CMK (cell line): Measurements from ENCODE around the gene MGMT.

Experiments
- DNase-seq: peaks from one replicate; pipeline ENCODE4 v3.0.0-alpha.2; 2010; ENCODE audit warnings: low read depth

Gene MGMT

GRCh38 chr10:129624526-129624925 lies 157.5 kb downstream of the MGMT start:
- DNase-seq, result no peak

- DNase-seq, result no peak
Measured at GRCh38 chr10:129626309-129626708, 159.3 kb downstream of the MGMT start.

GRCh38 chr10:129626796-129627435 lies 159.9 kb downstream of the MGMT start:
- no peak for DNase-seq

GRCh38 chr10:129627442-129627841 lies 160.4 kb downstream of the MGMT start:
- no peak for DNase-seq

- no peak for DNase-seq
Measured at GRCh38 chr10:129628823-129629222, 161.8 kb downstream of the MGMT start.

- DNase-seq, result no peak
Measured at GRCh38 chr10:129629911-129630310, 162.9 kb downstream of the MGMT start.

- no peak for DNase-seq
Measured at GRCh38 chr10:129631006-129631405, 164.0 kb downstream of the MGMT start.

- no peak for DNase-seq
Measured at GRCh38 chr10:129631870-129632623, 165.0 kb downstream of the MGMT start.

GRCh38 chr10:129637010-129637409 lies 170.0 kb downstream of the MGMT start:
- DNase-seq, result no peak

GRCh38 chr10:129637846-129638245 lies 170.8 kb downstream of the MGMT start:
- no peak for DNase-seq

GRCh38 chr10:129641351-129641750 lies 174.3 kb downstream of the MGMT start:
- DNase-seq, result no peak

GRCh38 chr10:129641982-129642381 lies 174.9 kb downstream of the MGMT start:
- DNase-seq, result no peak

GRCh38 chr10:129642427-129642826 lies 175.4 kb downstream of the MGMT start:
- no peak for DNase-seq

GRCh38 chr10:129643266-129643665 lies 176.2 kb downstream of the MGMT start:
- DNase-seq, result no peak

GRCh38 chr10:129645487-129645886 lies 178.4 kb downstream of the MGMT start:
- no peak for DNase-seq

GRCh38 chr10:129646973-129647372 lies 179.9 kb downstream of the MGMT start:
- no peak for DNase-seq

- no peak for DNase-seq
Measured at GRCh38 chr10:129647590-129647989, 180.5 kb downstream of the MGMT start.

GRCh38 chr10:129648856-129649255 lies 181.8 kb downstream of the MGMT start:
- no peak for DNase-seq

GRCh38 chr10:129652021-129652420 lies 185.0 kb downstream of the MGMT start:
- no peak for DNase-seq

- no peak for DNase-seq
Measured at GRCh38 chr10:129652521-129653201, 185.6 kb downstream of the MGMT start.

GRCh38 chr10:129653428-129653827 lies 186.4 kb downstream of the MGMT start:
- no peak for DNase-seq

- DNase-seq, result no peak
Measured at GRCh38 chr10:129653861-129654260, 186.8 kb downstream of the MGMT start.

GRCh38 chr10:129654461-129654860 lies 187.4 kb downstream of the MGMT start:
- DNase-seq, result no peak
